DOHH2 (cell line): Measurements from ENCODE around the gene DIP2C.
"Not testable (repeated sequence)": the region's sequence is repeated elsewhere in the genome, so short reads cannot be mapped to it uniquely, and the experiment has no call there.

Experiments used
- EZH2phosphoT487 ChIP-seq: fragments of 200-600 bp; sonication (generic); IDR thresholded peaks from 2 replicates; pipeline ENCODE4 v1.6.1; 2017; ENCODE audit warnings: borderline replicate concordance, mild to moderate bottlenecking, antibody characterized with exemption, low read length, moderate library complexity, mixed read lengths
- TF ChIP-seq, protein P1 (sequence below): fragments of 200-600 bp; sonication (generic); IDR thresholded peaks from one replicate; pipeline ENCODE4 v1.5.1; 2014; ENCODE audit warnings: antibody characterized with exemption, mild to moderate bottlenecking, low read depth, low read length; ENCODE audit not compliant: poor library complexity, severe bottlenecking

DNA sequence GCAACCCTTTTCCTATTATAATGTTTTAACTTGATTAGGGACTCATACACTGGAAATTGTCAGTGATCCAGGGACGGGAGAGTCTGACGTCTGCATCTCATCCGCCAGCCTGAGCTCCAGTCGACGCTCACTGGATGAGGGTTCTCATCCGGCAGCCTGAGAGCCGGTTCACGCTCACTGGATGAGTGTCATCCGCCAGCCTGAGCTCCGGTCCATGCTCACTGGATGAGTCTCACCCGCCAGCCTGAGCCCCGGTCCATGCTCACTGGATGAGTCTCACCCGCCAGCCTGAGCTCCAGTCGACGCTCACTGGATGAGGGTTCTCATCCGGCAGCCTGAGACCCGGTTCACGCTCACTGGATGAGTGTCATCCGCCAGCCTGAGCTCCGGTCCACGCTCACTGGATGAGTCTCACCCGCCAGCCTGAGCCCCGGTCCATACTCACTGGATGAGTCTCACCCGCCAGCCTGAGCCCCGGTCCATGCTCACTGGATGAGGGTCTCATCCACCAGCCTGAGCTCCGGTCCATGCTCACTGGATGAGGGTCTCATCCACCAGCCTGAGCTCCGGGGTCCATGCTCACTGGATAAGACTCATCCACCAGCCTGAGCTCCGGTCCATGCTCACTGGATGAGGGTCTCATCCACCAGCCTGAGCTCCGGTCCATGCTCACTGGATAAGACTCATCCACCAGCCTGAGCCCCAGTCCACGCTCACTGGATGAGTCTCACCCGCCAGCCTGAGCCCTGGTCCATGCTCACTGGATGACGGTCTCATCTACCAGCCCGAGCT lies 209.6 kb downstream of the DIP2C start:
- TF ChIP-seq, protein P1, sequence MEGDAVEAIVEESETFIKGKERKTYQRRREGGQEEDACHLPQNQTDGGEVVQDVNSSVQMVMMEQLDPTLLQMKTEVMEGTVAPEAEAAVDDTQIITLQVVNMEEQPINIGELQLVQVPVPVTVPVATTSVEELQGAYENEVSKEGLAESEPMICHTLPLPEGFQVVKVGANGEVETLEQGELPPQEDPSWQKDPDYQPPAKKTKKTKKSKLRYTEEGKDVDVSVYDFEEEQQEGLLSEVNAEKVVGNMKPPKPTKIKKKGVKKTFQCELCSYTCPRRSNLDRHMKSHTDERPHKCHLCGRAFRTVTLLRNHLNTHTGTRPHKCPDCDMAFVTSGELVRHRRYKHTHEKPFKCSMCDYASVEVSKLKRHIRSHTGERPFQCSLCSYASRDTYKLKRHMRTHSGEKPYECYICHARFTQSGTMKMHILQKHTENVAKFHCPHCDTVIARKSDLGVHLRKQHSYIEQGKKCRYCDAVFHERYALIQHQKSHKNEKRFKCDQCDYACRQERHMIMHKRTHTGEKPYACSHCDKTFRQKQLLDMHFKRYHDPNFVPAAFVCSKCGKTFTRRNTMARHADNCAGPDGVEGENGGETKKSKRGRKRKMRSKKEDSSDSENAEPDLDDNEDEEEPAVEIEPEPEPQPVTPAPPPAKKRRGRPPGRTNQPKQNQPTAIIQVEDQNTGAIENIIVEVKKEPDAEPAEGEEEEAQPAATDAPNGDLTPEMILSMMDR, result not testable (repeated sequence)
- not testable (repeated sequence) for TF ChIP-seq EZH2phosphoT487
